ENCODE measurements around the gene RNF217.

RNF217 gene

DNA sequence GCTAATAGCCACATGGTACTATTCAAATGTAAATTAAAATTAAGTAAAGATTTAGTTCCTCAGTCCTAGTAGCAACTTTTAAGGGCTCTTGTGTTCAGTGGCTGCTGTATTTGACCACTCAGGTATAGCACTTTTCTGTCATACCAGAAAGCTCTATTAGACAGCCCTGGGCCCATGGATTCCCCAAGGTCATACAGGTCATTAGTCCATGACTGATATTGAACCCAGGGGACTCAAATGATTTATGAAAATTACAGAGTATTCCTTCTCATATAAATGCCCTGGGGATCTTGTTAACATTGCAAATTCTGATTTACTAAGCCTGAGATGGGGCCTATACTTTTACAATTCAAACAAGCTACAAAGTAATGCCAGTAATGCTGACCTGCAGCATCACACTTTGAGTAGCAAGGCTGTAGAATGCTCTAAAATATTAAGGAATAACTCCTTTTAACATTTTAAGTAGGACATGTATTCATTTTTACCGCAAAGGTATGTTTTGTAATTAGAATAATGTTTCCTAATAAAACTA lies 29.6 kb downstream of the RNF217 start:
- H3K36me3 ChIP-seq (ENCODE audit: insufficient read depth, low read length): no peaks in the 10 kb centered on the region
- H3K9me3 ChIP-seq (ENCODE audit: low read length): no peaks in the 10 kb centered on the region
- H3K4me3 ChIP-seq (ENCODE audit: low read depth in 1 of 2, low read length in 2 of 2): no peak overlapping the region
- H3K4me1 ChIP-seq (ENCODE audit: insufficient read depth, low read length): peaks cover 8% of the 10 kb centered on the region
- no peaks in the 10 kb centered on the region for H3K27me3 ChIP-seq (ENCODE audit: control insufficient read depth in 1 of 2, insufficient read depth in 2 of 2, low read length in 2 of 2)
- no peak overlapping the region for H3K9ac ChIP-seq (ENCODE audit: low read length)
- no peak overlapping the region for H3K27ac ChIP-seq (ENCODE audit: low read depth, low read length)

DNA sequence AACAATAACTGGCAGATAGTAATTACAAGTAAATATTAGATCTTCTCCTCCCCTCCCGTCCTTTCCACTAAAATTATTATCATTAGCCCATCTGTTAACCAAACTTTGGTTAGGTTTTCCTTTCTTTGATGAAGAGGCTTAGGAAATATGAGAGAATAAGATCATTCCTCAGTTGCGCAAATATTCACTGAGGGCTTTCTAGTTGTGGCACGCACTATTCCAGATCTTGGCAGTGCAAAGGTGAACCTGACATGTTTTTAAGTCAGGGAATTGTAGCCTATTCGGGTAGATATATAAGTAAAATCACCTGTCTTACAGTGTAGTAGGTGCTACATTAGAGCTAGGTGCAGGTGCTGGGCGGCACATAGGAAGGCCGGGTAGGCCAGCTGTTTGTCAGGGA lies 31.1 kb downstream of the RNF217 start:
- H3K36me3 ChIP-seq (ENCODE audit: insufficient read depth, low read length): no peaks in the 10 kb centered on the region
- no peaks in the 10 kb centered on the region for H3K27me3 ChIP-seq (ENCODE audit: control insufficient read depth in 1 of 2, insufficient read depth in 2 of 2, low read length in 2 of 2)
- peaks cover 8% of the 10 kb centered on the region for H3K4me1 ChIP-seq (ENCODE audit: insufficient read depth, low read length)
- no peaks in the 10 kb centered on the region for H3K9me3 ChIP-seq (ENCODE audit: low read length)
- H3K27ac ChIP-seq (ENCODE audit: low read depth, low read length): no peak overlapping the region
- H3K4me3 ChIP-seq (ENCODE audit: low read depth in 1 of 2, low read length in 2 of 2): no peak overlapping the region
- no peak overlapping the region for H3K9ac ChIP-seq (ENCODE audit: low read length)

DNA sequence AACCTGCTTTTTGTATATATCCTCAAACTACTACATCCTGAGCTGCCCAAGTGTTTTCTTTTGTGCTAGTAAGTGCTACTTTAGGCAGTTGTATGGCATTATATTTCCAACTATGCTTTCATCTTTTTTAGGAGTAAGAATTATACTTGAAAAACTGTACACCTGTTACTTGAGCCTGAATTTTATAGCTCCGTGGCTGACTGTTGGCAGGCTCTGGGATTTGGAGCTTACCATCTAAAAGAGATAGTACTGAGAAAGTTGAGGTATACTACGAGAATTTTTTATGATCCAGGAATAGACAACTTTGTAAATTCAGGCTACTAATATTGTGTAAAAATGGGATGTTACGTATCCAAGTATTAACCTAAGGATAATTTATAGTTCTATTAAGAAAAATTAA lies 32.4 kb downstream of the RNF217 start:
- Histone ChIP-seq H3K4me3 (ENCODE audit: low read depth in 1 of 2, low read length in 2 of 2) (no peak overlapping the region), H3K9ac (ENCODE audit: low read length) (no peak overlapping the region), H3K9me3 (ENCODE audit: low read length) (no peaks in the 10 kb centered on the region), H3K4me1 (ENCODE audit: insufficient read depth, low read length) (peaks cover 14% of the 10 kb centered on the region), H3K36me3 (ENCODE audit: insufficient read depth, low read length) (no peaks in the 10 kb centered on the region), H3K27me3 (ENCODE audit: control insufficient read depth in 1 of 2, insufficient read depth in 2 of 2, low read length in 2 of 2) (no peaks in the 10 kb centered on the region), H3K27ac (ENCODE audit: low read depth, low read length) (no peak overlapping the region)

DNA sequence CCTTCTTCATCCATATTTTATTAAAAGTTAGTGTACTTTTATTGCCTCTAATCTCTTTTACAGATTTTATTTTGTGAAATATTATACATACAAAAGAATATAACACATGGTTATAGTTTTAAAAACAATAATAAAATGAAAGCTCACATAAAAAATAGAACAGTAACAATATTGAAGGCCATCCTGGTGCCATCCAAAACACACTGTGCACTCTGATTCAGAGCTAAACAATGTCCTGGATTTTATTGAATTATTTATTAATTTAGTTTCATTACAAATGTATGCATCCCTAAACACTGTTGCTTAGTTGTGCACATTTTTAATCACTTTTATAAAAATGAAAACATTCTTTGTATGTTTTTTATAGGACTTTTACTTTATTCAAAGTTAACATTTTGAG lies 32.9 kb downstream of the RNF217 start:
- Histone ChIP-seq H3K9me3 (ENCODE audit: low read length) (no peaks in the 10 kb centered on the region), H3K4me1 (ENCODE audit: insufficient read depth, low read length) (peaks cover 14% of the 10 kb centered on the region), H3K4me3 (ENCODE audit: low read depth in 1 of 2, low read length in 2 of 2) (no peak overlapping the region), H3K9ac (ENCODE audit: low read length) (no peak overlapping the region), H3K36me3 (ENCODE audit: insufficient read depth, low read length) (no peaks in the 10 kb centered on the region), H3K27ac (ENCODE audit: low read depth, low read length) (no peak overlapping the region), H3K27me3 (ENCODE audit: control insufficient read depth in 1 of 2, insufficient read depth in 2 of 2, low read length in 2 of 2) (no peaks in the 10 kb centered on the region)

DNA sequence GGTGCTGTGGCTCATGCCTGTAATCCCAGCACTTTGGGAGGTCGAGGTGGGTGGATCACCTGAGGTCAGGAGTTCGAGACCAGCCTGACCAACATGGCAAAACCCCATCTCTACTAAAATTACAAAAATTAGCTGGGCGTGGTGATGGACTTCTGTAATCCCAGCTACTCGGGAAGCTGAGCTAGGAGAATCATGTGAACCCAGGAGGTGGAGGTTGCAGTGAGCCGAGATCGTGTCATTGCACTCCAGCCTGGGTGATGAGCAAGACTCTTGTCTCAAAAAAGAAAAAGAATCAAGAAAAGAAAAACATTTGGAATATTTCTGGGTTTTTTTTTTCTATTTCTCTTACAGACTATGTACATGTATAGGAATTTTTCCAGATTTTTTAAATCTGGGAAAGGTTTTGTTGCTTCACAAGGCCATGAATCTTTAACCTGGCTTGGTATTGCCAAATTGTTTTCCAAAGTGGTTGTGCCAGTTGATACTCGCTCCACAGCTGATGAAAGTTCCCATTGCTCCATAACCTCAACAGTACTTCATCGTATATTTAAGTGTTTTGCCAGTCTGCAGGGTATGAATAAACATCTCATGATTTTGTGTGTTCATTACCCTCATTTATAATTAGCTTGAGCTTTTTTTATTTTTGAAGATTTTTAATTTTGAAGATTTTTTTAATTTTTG lies 33.5 kb downstream of the RNF217 start:
- Histone ChIP-seq H3K9me3 (ENCODE audit: low read length) (no peaks in the 10 kb centered on the region), H3K9ac (ENCODE audit: low read length) (no peak overlapping the region), H3K4me3 (ENCODE audit: low read depth in 1 of 2, low read length in 2 of 2) (no peak overlapping the region), H3K36me3 (ENCODE audit: insufficient read depth, low read length) (no peaks in the 10 kb centered on the region), H3K4me1 (ENCODE audit: insufficient read depth, low read length) (peaks cover 14% of the 10 kb centered on the region), H3K27me3 (ENCODE audit: control insufficient read depth in 1 of 2, insufficient read depth in 2 of 2, low read length in 2 of 2) (no peaks in the 10 kb centered on the region), H3K27ac (ENCODE audit: low read depth, low read length) (no peak overlapping the region)

DNA sequence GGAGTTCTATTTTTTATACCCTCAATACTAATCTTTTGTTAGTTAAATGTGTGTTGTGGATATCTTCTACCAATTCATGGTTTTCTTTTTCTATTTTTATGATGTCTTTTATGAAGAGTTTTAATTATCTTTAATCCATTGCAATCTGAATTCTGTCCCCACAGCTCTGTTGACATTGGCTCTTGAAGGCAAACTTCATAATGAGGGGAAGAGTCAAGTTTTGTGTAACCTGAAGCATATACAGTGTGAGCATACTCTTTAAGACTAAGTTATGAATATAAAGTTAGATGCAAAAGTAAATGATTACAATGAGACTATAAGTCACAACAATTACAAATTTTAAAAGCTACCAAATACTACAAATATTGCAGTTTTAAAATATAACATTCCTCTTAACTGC lies 34.2 kb downstream of the RNF217 start:
- Histone ChIP-seq H3K4me1 (ENCODE audit: insufficient read depth, low read length) (peaks cover 15% of the 10 kb centered on the region), H3K9me3 (ENCODE audit: low read length) (no peaks in the 10 kb centered on the region), H3K4me3 (ENCODE audit: low read depth in 1 of 2, low read length in 2 of 2) (no peak overlapping the region), H3K36me3 (ENCODE audit: insufficient read depth, low read length) (no peaks in the 10 kb centered on the region), H3K27me3 (ENCODE audit: control insufficient read depth in 1 of 2, insufficient read depth in 2 of 2, low read length in 2 of 2) (no peaks in the 10 kb centered on the region), H3K9ac (ENCODE audit: low read length) (no peak overlapping the region), H3K27ac (ENCODE audit: low read depth, low read length) (no peak overlapping the region)

GRCh38 chr6:124997196-124997875 lies 35.1 kb downstream of the RNF217 start:
- peaks cover 21% of the 10 kb centered on the region for H3K4me1 ChIP-seq (ENCODE audit: insufficient read depth, low read length)
- H3K27me3 ChIP-seq (ENCODE audit: control insufficient read depth in 1 of 2, insufficient read depth in 2 of 2, low read length in 2 of 2): no peaks in the 10 kb centered on the region
- no peaks in the 10 kb centered on the region for H3K9me3 ChIP-seq (ENCODE audit: low read length)
- H3K36me3 ChIP-seq (ENCODE audit: insufficient read depth, low read length): no peaks in the 10 kb centered on the region
- no peak overlapping the region for H3K9ac ChIP-seq (ENCODE audit: low read length)
- no peak overlapping the region for H3K4me3 ChIP-seq (ENCODE audit: low read depth in 1 of 2, low read length in 2 of 2)
- no peak overlapping the region for H3K27ac ChIP-seq (ENCODE audit: low read depth, low read length)

GRCh38 chr6:124999105-124999764 lies 37.0 kb downstream of the RNF217 start:
- Histone ChIP-seq H3K27me3 (ENCODE audit: control insufficient read depth in 1 of 2, insufficient read depth in 2 of 2, low read length in 2 of 2) (no peaks in the 10 kb centered on the region), H3K27ac (ENCODE audit: low read depth, low read length) (no peak overlapping the region), H3K9ac (ENCODE audit: low read length) (no peak overlapping the region), H3K9me3 (ENCODE audit: low read length) (no peaks in the 10 kb centered on the region), H3K36me3 (ENCODE audit: insufficient read depth, low read length) (no peaks in the 10 kb centered on the region), H3K4me3 (ENCODE audit: low read depth in 1 of 2, low read length in 2 of 2) (no peak overlapping the region), H3K4me1 (ENCODE audit: insufficient read depth, low read length) (peaks cover 27% of the 10 kb centered on the region)

DNA sequence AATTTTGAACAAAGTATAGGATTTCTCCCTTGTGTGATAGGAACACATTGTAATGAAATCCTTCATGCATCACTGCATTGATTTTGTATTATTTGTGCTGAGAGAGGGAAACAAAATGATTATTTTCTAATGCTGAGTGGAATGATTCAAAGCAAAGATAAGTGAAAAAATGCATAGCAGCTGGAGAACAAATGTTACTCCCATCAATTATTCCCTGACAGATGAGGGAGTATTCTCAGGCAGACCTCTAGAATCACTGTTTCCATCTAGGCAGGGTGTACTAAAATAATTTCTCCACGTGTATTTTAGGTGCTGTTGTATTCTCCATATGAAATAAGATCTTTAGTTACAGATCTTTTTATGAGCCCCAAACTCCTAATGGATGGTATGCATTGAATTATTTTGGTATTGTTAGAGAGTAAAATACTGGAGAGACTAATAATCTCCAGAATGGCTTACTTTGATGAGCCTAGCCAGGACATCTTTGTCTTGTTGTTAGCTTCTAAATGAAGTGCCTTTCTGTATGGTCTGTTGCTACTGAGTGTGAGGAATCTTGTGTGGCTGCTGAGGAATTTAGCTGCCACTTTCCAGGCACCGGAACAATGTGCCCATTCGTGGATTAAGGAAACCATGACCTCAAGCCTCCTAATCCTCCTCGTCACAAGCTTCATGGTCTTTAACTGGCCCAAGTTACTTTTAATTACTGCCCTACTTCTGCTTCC lies 39.6 kb downstream of the RNF217 start:
- H3K4me3 ChIP-seq (ENCODE audit: low read depth in 1 of 2, low read length in 2 of 2): peak overlapping the region in 1 of 2 donors; percentile 12
- H3K4me1 ChIP-seq (ENCODE audit: insufficient read depth, low read length): peaks cover 25% of the 10 kb centered on the region
- H3K27ac ChIP-seq (ENCODE audit: low read depth, low read length): no peak overlapping the region
- H3K9ac ChIP-seq (ENCODE audit: low read length): no peak overlapping the region
- H3K36me3 ChIP-seq (ENCODE audit: insufficient read depth, low read length): no peaks in the 10 kb centered on the region
- H3K27me3 ChIP-seq (ENCODE audit: control insufficient read depth in 1 of 2, insufficient read depth in 2 of 2, low read length in 2 of 2): no peaks in the 10 kb centered on the region
- H3K9me3 ChIP-seq (ENCODE audit: low read length): no peaks in the 10 kb centered on the region

GRCh38 chr6:125002406-125002741 lies 40.1 kb downstream of the RNF217 start:
- Histone ChIP-seq H3K27ac (ENCODE audit: low read depth, low read length) (no peak overlapping the region), H3K4me1 (ENCODE audit: insufficient read depth, low read length) (peaks cover 25% of the 10 kb centered on the region), H3K4me3 (ENCODE audit: low read depth in 1 of 2, low read length in 2 of 2) (peak overlapping the region in 1 of 2 donors; percentile 12), H3K9ac (ENCODE audit: low read length) (no peak overlapping the region), H3K9me3 (ENCODE audit: low read length) (no peaks in the 10 kb centered on the region), H3K27me3 (ENCODE audit: control insufficient read depth in 1 of 2, insufficient read depth in 2 of 2, low read length in 2 of 2) (no peaks in the 10 kb centered on the region), H3K36me3 (ENCODE audit: insufficient read depth, low read length) (no peaks in the 10 kb centered on the region)

DNA sequence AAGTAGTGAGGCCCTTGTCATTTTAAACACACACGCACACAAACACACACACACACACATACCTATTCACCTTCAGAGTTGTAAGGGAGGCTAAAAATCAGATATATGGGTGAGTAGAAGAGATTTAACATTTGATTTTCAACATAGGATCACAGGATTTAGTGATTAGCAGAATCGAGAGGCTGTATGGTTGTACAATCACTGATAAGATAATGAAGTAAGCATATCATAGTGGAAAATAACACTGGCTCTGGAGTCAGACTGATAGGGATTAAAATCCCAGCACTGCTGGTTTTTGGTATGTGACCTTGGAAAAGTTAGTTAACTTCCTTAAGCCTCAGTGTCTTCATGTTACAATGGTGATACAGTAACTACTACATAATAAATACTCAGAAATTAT lies 40.8 kb downstream of the RNF217 start:
- H3K9me3 ChIP-seq (ENCODE audit: low read length): no peaks in the 10 kb centered on the region
- no peak overlapping the region for H3K27ac ChIP-seq (ENCODE audit: low read depth, low read length)
- H3K27me3 ChIP-seq (ENCODE audit: control insufficient read depth in 1 of 2, insufficient read depth in 2 of 2, low read length in 2 of 2): no peaks in the 10 kb centered on the region
- peaks cover 25% of the 10 kb centered on the region for H3K4me1 ChIP-seq (ENCODE audit: insufficient read depth, low read length)
- no peaks in the 10 kb centered on the region for H3K36me3 ChIP-seq (ENCODE audit: insufficient read depth, low read length)
- no peak overlapping the region for H3K9ac ChIP-seq (ENCODE audit: low read length)
- H3K4me3 ChIP-seq (ENCODE audit: low read depth in 1 of 2, low read length in 2 of 2): no peak overlapping the region
